ENCODE measurements around the gene DOCK11. TPM values are rescaled to one million over a fixed set of nuclear protein-coding genes. Genes with fewer than 3 reads are reported as not detected.

Gene DOCK11
- total RNA-seq, 4 donors from 2014 or later, result 36.0 to 50.0 (median 41.1) TPM

- TF ChIP-seq POLR2A (IDR thresholded peaks at IDR 0.05) (no peak), CTCF (IDR thresholded peaks at IDR 0.05) (no peak)
- DNase-seq, result no peak
- intact Hi-C loops (cut with DNase I), result no loop called here
- Histone ChIP-seq H3K4me3 (replicated peaks in 1 of 3) (no peak overlapping the region), H3K9me3 (no peaks in the 10 kb centered on the region), H3K27ac (no peak overlapping the region), H3K27me3 (no peaks in the 10 kb centered on the region), H3K4me1 (no peaks in the 10 kb centered on the region), H3K36me3 (no peaks in the 10 kb centered on the region)
- 85 to 88% methylated on average over 3 of the region's 3 CpGs for WGBS, 2 donors
Observed at GRCh38 chrX:118569676-118570075, 74.1 kb downstream of the DOCK11 start.

- H3K36me3 ChIP-seq, result no peaks in the 10 kb centered on the region
- 92 to 96% methylated on average over 2 of the region's 2 CpGs for WGBS, 2 donors
- no peaks in the 10 kb centered on the region for H3K9me3 ChIP-seq
- intact Hi-C loops (cut with DNase I), result no loop called here
- H3K4me3 ChIP-seq (replicated peaks in 1 of 3), result no peak overlapping the region
- no peaks in the 10 kb centered on the region for H3K27me3 ChIP-seq
- H3K4me1 ChIP-seq, result no peaks in the 10 kb centered on the region
- DNase-seq, result no peak
- H3K27ac ChIP-seq, result no peak overlapping the region
- TF ChIP-seq POLR2A (IDR thresholded peaks at IDR 0.05) (no peak), CTCF (IDR thresholded peaks at IDR 0.05) (no peak)
Observed at GRCh38 chrX:118570209-118570608, 74.6 kb downstream of the DOCK11 start.

GRCh38 chrX:118571836-118572235 is 76.2 kb downstream of the DOCK11 start:
- Histone ChIP-seq H3K27ac (no peak overlapping the region), H3K4me1 (no peaks in the 10 kb centered on the region), H3K9me3 (no peaks in the 10 kb centered on the region), H3K36me3 (no peaks in the 10 kb centered on the region), H3K27me3 (no peaks in the 10 kb centered on the region), H3K4me3 (replicated peaks in 1 of 3) (no peak overlapping the region)
- no peak for DNase-seq
- TF ChIP-seq POLR2A (IDR thresholded peaks at IDR 0.05) (no peak), CTCF (IDR thresholded peaks at IDR 0.05) (no peak)
- intact Hi-C loops (cut with DNase I), result no loop called here
- WGBS, 2 donors, result 95% methylated on average over 3 of the region's 3 CpGs

- TF ChIP-seq POLR2A (IDR thresholded peaks at IDR 0.05) (no peak), CTCF (IDR thresholded peaks at IDR 0.05) (no peak)
- Histone ChIP-seq H3K9me3 (no peaks in the 10 kb centered on the region), H3K4me3 (replicated peaks in 1 of 3) (no peak overlapping the region), H3K27me3 (no peaks in the 10 kb centered on the region), H3K4me1 (peaks cover 0 to 4% of the 10 kb centered on the region in 2 donors), H3K27ac (no peak overlapping the region), H3K36me3 (no peaks in the 10 kb centered on the region)
- intact Hi-C loops (cut with DNase I), result no loop called here
- WGBS, 2 donors, result 88 to 95% methylated on average over 4 of the region's 4 CpGs
- DNase-seq, result no peak
Observed at GRCh38 chrX:118574666-118575065, 79.1 kb downstream of the DOCK11 start.

- peaks cover 0 to 4% of the 10 kb centered on the region in 2 donors for H3K4me1 ChIP-seq
- H3K36me3 ChIP-seq, result no peaks in the 10 kb centered on the region
- intact Hi-C loops (cut with DNase I), result no loop called here
- no peaks in the 10 kb centered on the region for H3K9me3 ChIP-seq
- 33 to 41% methylated on average over 4 of the region's 5 CpGs for WGBS, 2 donors
- DNase-seq, result peak; percentile 95
- H3K4me3 ChIP-seq (replicated peaks in 1 of 3), result no peak overlapping the region
- TF ChIP-seq POLR2A (IDR thresholded peaks at IDR 0.05) (no peak), CTCF (IDR thresholded peaks at IDR 0.05) (no peak)
- H3K27ac ChIP-seq, result no peak overlapping the region
- no peaks in the 10 kb centered on the region for H3K27me3 ChIP-seq
Observed at GRCh38 chrX:118577041-118577440, 81.4 kb downstream of the DOCK11 start.
